Endothelial cell of umbilical vein (primary cell): ENCODE measurements around the gene ELAVL1. TPM values are rescaled to one million over a fixed set of nuclear protein-coding genes. Genes with fewer than 3 reads are reported as not detected.

ENCODE experiments used
- BruUV-seq: library from RNA; stranded (reverse); fragments of 400-500 nt; replicated peaks from 2 replicates; lab custom pipeline; 2021; lab: Mats Ljungman, UMichigan
- CTCF ChIA-PET: fragments of 300-600, 350-600 bp; sonication (Branson Sonifier 250); formaldehyde crosslinking; loops from one replicate; lab custom pipeline; 2021; ENCODE audit warnings: antibody characterized with exemption, inconsistent platforms; lab: Charles Lee
- POLR2A ChIA-PET: fragments of 300-600, 350-600 bp; sonication (Branson Sonifier 250); formaldehyde crosslinking; loops from one replicate; lab custom pipeline; 2021; ENCODE audit warnings: antibody characterized with exemption, inconsistent platforms; lab: Charles Lee
- DNase-seq: peaks from one replicate; pipeline ENCODE4 v3.0.0-alpha.2; 2011; ENCODE audit warnings: low read depth, low spot score
- FAIRE-seq: peaks from 2 replicates; lab custom pipeline; 2011; peaks lifted over from hg19 to GRCh38; lab: Jason Lieb, UNC
- H2AFZ ChIP-seq: 2 replicates; pipeline ENCODE4 v1.6.0; 2012; ENCODE audit warnings: low read depth, low read length, control low read depth, inconsistent platforms
- H3K27ac ChIP-seq: 2 replicates; pipeline ENCODE4 v1.5.1; 2011; ENCODE audit warnings: low read depth, mild to moderate bottlenecking, control low read depth, low read length, moderate library complexity; ENCODE audit not compliant: insufficient read depth
- H3K27me3 ChIP-seq, 2 experiments: 2 replicates each; pipeline versions ENCODE4 v1.6.0 to v1.6.1; 2011; ENCODE audit warnings: low read length in 2 of 2, mixed read lengths in 1 of 2; ENCODE audit not compliant: control insufficient read depth in 2 of 2, insufficient read depth in 2 of 2
- H3K36me3 ChIP-seq, 2 experiments: 2 replicates in 1 of 2; 3 replicates in 1 of 2; pipeline ENCODE4 v1.5.1; 2011; ENCODE audit warnings: low read length in 2 of 2, mild to moderate bottlenecking in 1 of 2, moderate library complexity in 1 of 2; ENCODE audit not compliant: control insufficient read depth in 2 of 2, insufficient read depth in 2 of 2; ENCODE audit errors: extremely low read depth in 1 of 2
- H3K4me1 ChIP-seq: 3 replicates; pipeline ENCODE4 v1.5.1; 2011; ENCODE audit warnings: mild to moderate bottlenecking, low read length; ENCODE audit not compliant: control insufficient read depth, insufficient read depth; ENCODE audit errors: extremely low read depth
- H3K4me2 ChIP-seq: 2 replicates; pipeline ENCODE4 v1.6.1; 2011; ENCODE audit warnings: low read length, control low read depth, mixed read lengths; ENCODE audit not compliant: insufficient read depth
- H3K4me3 ChIP-seq, 3 experiments: fragments of 200-600 bp in 1 of 3; sonication (generic), shearing (Covaris generic) in 1 of 3; replicated peaks in 1 of 3; 2 replicates each; pipeline ENCODE4 v1.5.1; 2011 to 2016; ENCODE audit warnings: control low read depth in 3 of 3, low read length in 3 of 3, mild to moderate bottlenecking in 2 of 3, inconsistent platforms in 1 of 3, low read depth in 1 of 3, moderate library complexity in 1 of 3; ENCODE audit not compliant: insufficient read depth in 1 of 3
- H3K79me2 ChIP-seq: 2 replicates; pipeline ENCODE4 v1.6.0; 2012; ENCODE audit warnings: low read length, inconsistent platforms; ENCODE audit not compliant: control insufficient read depth, insufficient read depth
- H3K9ac ChIP-seq: replicated peaks from 2 replicates; pipeline ENCODE3; 2011; ENCODE audit warnings: low read length, control low read depth; ENCODE audit not compliant: insufficient read depth; ENCODE audit errors: extremely low read depth
- H3K9me1 ChIP-seq: replicated peaks from 3 replicates; pipeline ENCODE4 v1.6.0; 2011; ENCODE audit warnings: mild to moderate bottlenecking, low read length; ENCODE audit not compliant: control insufficient read depth, insufficient read depth; ENCODE audit errors: extremely low read depth
- H3K9me3 ChIP-seq: replicated peaks from 2 replicates; pipeline ENCODE4 v1.5.1; 2012; ENCODE audit warnings: low read length, inconsistent platforms; ENCODE audit not compliant: control insufficient read depth, insufficient read depth
- H4K20me1 ChIP-seq: replicated peaks from 2 replicates; pipeline ENCODE3; 2011; ENCODE audit warnings: mild to moderate bottlenecking, low read length; ENCODE audit not compliant: control insufficient read depth, insufficient read depth; ENCODE audit errors: extremely low read depth
- CTCF ChIP-seq, 2 donors: IDR thresholded peaks; 1 replicate in 1 of 2; 2 replicates in 1 of 2; pipeline ENCODE4 v1.5.1; 2011; ENCODE audit warnings: low read length in 2 of 2, mild to moderate bottlenecking in 2 of 2, moderate library complexity in 2 of 2, control low read depth in 1 of 2, inconsistent platforms in 1 of 2, low read depth in 1 of 2; ENCODE audit not compliant: insufficient read depth in 1 of 2; ENCODE audit errors: extremely low read depth in 1 of 2
- FOS ChIP-seq: IDR thresholded peaks from 2 replicates; pipeline ENCODE4 v1.6.1; 2011; ENCODE audit warnings: mild to moderate bottlenecking, low read length, moderate library complexity, borderline replicate concordance; ENCODE audit not compliant: insufficient read depth
- GATA2 ChIP-seq: IDR thresholded peaks from 2 replicates; pipeline ENCODE4 v1.7.0; 2011; ENCODE audit warnings: low read depth, mild to moderate bottlenecking, moderate library complexity, mixed read lengths, low read length; ENCODE audit not compliant: insufficient read length, insufficient read depth
- JUN ChIP-seq: IDR thresholded peaks from 2 replicates; pipeline ENCODE4 v1.6.1; 2011; ENCODE audit warnings: borderline replicate concordance, low read depth; ENCODE audit not compliant: insufficient read length, insufficient read depth
- POLR2A ChIP-seq: IDR thresholded peaks from 2 replicates; pipeline ENCODE4 v1.6.1; 2012; ENCODE audit warnings: low read depth, mild to moderate bottlenecking, control low read depth, low read length
- POLR2AphosphoS5 ChIP-seq: IDR thresholded peaks from 2 replicates; pipeline ENCODE4 v1.6.1; 2012; ENCODE audit warnings: low read depth, mild to moderate bottlenecking, control low read depth, low read length, moderate library complexity; ENCODE audit not compliant: insufficient read depth
- dilution Hi-C: fragments of 300-500 bp; cut with MboI; formaldehyde crosslinking; loops from one replicate; pipeline ENCODE4 v1.15.0; 2019; ENCODE audit warnings: low sequenced_read_pairs; ENCODE audit not compliant: extremely low pct_ligation_motif_present
- intact Hi-C: fragments of 100-400 bp; cut with micrococcal nuclease; formaldehyde crosslinking; loops from one replicate; pipeline ENCODE4 v1.10.0; 2022
- polyA plus RNA-seq, 4 experiments: library from polyadenylated mRNA; depleted of rRNA in 3 of 4; stranded (reverse) in 3 of 4; unstranded in 1 of 4; fragments of >200 nt; gene quantifications; 2 replicates each; pipeline versions ENCODE4 v1.2.1 to v1.2.3, GENCODE V29; 2011 to 2012; ENCODE audit warnings: missing spikeins in 1 of 4
- total RNA-seq: library from RNA; stranded (reverse); gene quantifications from 2 replicates; pipeline ENCODE4 v1.2.3, GENCODE V29; 2021

Gene ELAVL1
- total and polyA plus RNA-seq, 2 donors (not counting 3 experiments of a cell fraction or from before 2014, with no cell fraction given): 46.8 to 134 TPM

- TF ChIP-seq POLR2AphosphoS5 (no peak), POLR2A (no peak), GATA2 (no peak), FOS (no peak), CTCF (IDR thresholded peaks at IDR 0.05; ENCODE audit: extremely low read depth in 1 of 2, insufficient read depth in 1 of 2, low read depth in 1 of 2, low read length in 2 of 2) (no peak), JUN (no peak)
- Histone ChIP-seq H3K9me3 (no peaks in the 10 kb centered on the region), H3K4me2 (no peak overlapping the region), H4K20me1 (no peaks in the 10 kb centered on the region), H3K9ac (no peak overlapping the region), H3K79me2 (peaks cover 22% of the 10 kb centered on the region), H3K4me1 (peaks cover 5% of the 10 kb centered on the region), H3K9me1 (no peaks in the 10 kb centered on the region), H3K27me3 (no peaks in the 10 kb centered on the region), H3K4me3 (no peak overlapping the region), H3K36me3 (peaks cover 0 to 23% of the 10 kb centered on the region in 2 experiments), H2AFZ (no peak overlapping the region), H3K27ac (no peak overlapping the region)
- FAIRE-seq: no peak
- intact Hi-C loops: no loop called here
- ChIA-PET POLR2A (interaction anchor here (0.7 kb wide), 1 partner anchor 49 kb away, joined by 3 read pairs; no protein-coding TSS in a partner anchor), CTCF (no interaction called here)
- no TSS peak for BruUV-seq
- DNase-seq: no peak
- dilution Hi-C loops: no loop called here
Measured at GRCh38 chr19:7909471-7910067, 95.9 kb downstream of the ELAVL1 start.
